HG02852 (cell line): Measurements from ENCODE around the gene TECTA.
"Not testable (repeated sequence)": the region's sequence is repeated elsewhere in the genome, so short reads cannot be mapped to it uniquely, and the experiment has no call there.

Experiments
- ATAC-seq: cut with Tn5 transposase; IDR thresholded peaks from one replicate; pipeline ENCODE4 v1.9.1; 2021; ENCODE audit warnings: mild to moderate bottlenecking, moderate library complexity; ENCODE audit not compliant: unreplicated experiment

TECTA gene

GRCh38 chr11:121177629-121178028, 76.6 kb downstream of the TECTA start:
- ATAC-seq = not testable (repeated sequence)

- ATAC-seq = no peak
These were observed 78.3 kb downstream of the TECTA start for GRCh38 chr11:121179306-121179705.

GRCh38 chr11:121180183-121180582, 79.1 kb downstream of the TECTA start:
- no peak for ATAC-seq

GRCh38 chr11:121188776-121189175, 87.7 kb downstream of the TECTA start:
- no peak for ATAC-seq

GRCh38 chr11:121191818-121192217, 90.8 kb downstream of the TECTA start:
- ATAC-seq = no peak

GRCh38 chr11:121194731-121195596, 93.9 kb downstream of the TECTA start:
- peak; percentile 62 for ATAC-seq

- ATAC-seq = no peak
These were observed 97.4 kb downstream of the TECTA start for GRCh38 chr11:121198491-121198890.

GRCh38 chr11:121199516-121199915, 98.5 kb downstream of the TECTA start:
- no peak for ATAC-seq

GRCh38 chr11:121206810-121207209, 105.8 kb downstream of the TECTA start:
- no peak for ATAC-seq

GRCh38 chr11:121207485-121208115, 106.6 kb downstream of the TECTA start:
- ATAC-seq = peak; percentile 68

GRCh38 chr11:121210445-121211080, 109.5 kb downstream of the TECTA start:
- ATAC-seq = no peak

- no peak for ATAC-seq
These were observed 110.6 kb downstream of the TECTA start for GRCh38 chr11:121211626-121212025.

GRCh38 chr11:121212536-121213361, 111.7 kb downstream of the TECTA start:
- no peak for ATAC-seq

- ATAC-seq = no peak
These were observed 112.4 kb downstream of the TECTA start for GRCh38 chr11:121213362-121213893.

- no peak for ATAC-seq
These were observed 113.8 kb downstream of the TECTA start for GRCh38 chr11:121214861-121215260.

- no peak for ATAC-seq
These were observed 120.6 kb downstream of the TECTA start for GRCh38 chr11:121221496-121222200.

GRCh38 chr11:121223161-121223560, 122.1 kb downstream of the TECTA start:
- ATAC-seq = no peak

- ATAC-seq = no peak
These were observed 124.3 kb downstream of the TECTA start for GRCh38 chr11:121225382-121225781.

GRCh38 chr11:121226415-121227263, 125.6 kb downstream of the TECTA start:
- ATAC-seq = no peak
